PFSK-1 (cell line): Measurements from ENCODE around the gene SLC6A17.

ENCODE experiments used
- FOXP2 ChIP-seq: optimal IDR thresholded peaks from 2 replicates; pipeline ENCODE3; 2011; ENCODE audit warnings: borderline replicate concordance, control low read depth, inconsistent platforms; ENCODE audit not compliant: insufficient read depth; ENCODE audit errors: extremely low read length, extremely low read depth
- POLR2AphosphoS5 ChIP-seq: IDR thresholded peaks from 2 replicates; pipeline ENCODE4 v1.6.1; 2012; ENCODE audit warnings: low read depth, mild to moderate bottlenecking, control low read depth, low read length, moderate library complexity
- REST ChIP-seq, 2 experiments: IDR thresholded peaks; 2 replicates each; pipeline versions ENCODE4 v1.6.1 to v1.8.0; 2011 to 2012; ENCODE audit warnings: low read depth in 2 of 2, low read length in 2 of 2, control low read depth in 1 of 2, inconsistent platforms in 1 of 2, mild to moderate bottlenecking in 1 of 2, moderate library complexity in 1 of 2; ENCODE audit not compliant: insufficient read depth in 1 of 2
- SIN3A ChIP-seq: IDR thresholded peaks from 2 replicates; pipeline ENCODE4 v1.6.1; 2012; ENCODE audit warnings: mild to moderate bottlenecking, low read length, moderate library complexity, borderline replicate concordance; ENCODE audit not compliant: insufficient read depth
- TAF1 ChIP-seq: IDR thresholded peaks from 2 replicates; pipeline ENCODE4 v1.6.1; 2012; ENCODE audit warnings: low read length, control low read depth, borderline replicate concordance; ENCODE audit not compliant: insufficient read depth

Gene SLC6A17

GRCh38 chr1:110151175-110151669 is 928 bp downstream of the SLC6A17 start:
- TF ChIP-seq POLR2AphosphoS5 (no peak), SIN3A (no peak), FOXP2 (no peak), TAF1 (no peak), REST (IDR thresholded peaks at IDR 0.05; ENCODE audit: insufficient read depth in 1 of 2, low read depth in 2 of 2, low read length in 2 of 2) (no peak)

GRCh38 chr1:110152133-110152785 is 2.0 kb downstream of the SLC6A17 start:
- TF ChIP-seq SIN3A (no peak), POLR2AphosphoS5 (no peak), FOXP2 (no peak), TAF1 (no peak), REST (IDR thresholded peaks at IDR 0.05; ENCODE audit: insufficient read depth in 1 of 2, low read depth in 2 of 2, low read length in 2 of 2) (no peak)

- TF ChIP-seq POLR2AphosphoS5 = no peak
- no peak for TF ChIP-seq REST (IDR thresholded peaks at IDR 0.05; ENCODE audit: insufficient read depth in 1 of 2, low read depth in 2 of 2, low read length in 2 of 2)
- TF ChIP-seq FOXP2 = no peak
- TF ChIP-seq SIN3A = no peak
- TF ChIP-seq TAF1 = no peak
These were observed 3.2 kb downstream of the SLC6A17 start for GRCh38 chr1:110153407-110153950.

- TF ChIP-seq FOXP2 = no peak
- TF ChIP-seq SIN3A = no peak
- peak; percentile 99 for TF ChIP-seq REST (IDR thresholded peaks at IDR 0.05; ENCODE audit: insufficient read depth in 1 of 2, low read depth in 2 of 2, low read length in 2 of 2)
- no peak for TF ChIP-seq POLR2AphosphoS5
- TF ChIP-seq TAF1 = no peak
These were observed 5.7 kb downstream of the SLC6A17 start for GRCh38 chr1:110155878-110156522.
